Hematopoietic multipotent progenitor cell treated with erythropoietin and hydrocortisone succinate and interleukin-3 and kit ligand, for 17 days (in vitro differentiated cells): Measurements from ENCODE around the gene ZBTB46.
A peak's percentile ranks its signal among the peaks of the same experiment; 100 is the strongest.
"Not testable (repeated sequence)": the region's sequence is repeated elsewhere in the genome, so short reads cannot be mapped to it uniquely, and the experiment has no call there.

Experiments
- DNase-seq: peaks from one replicate; pipeline ENCODE4 v3.0.0-alpha.2; 2015; ENCODE audit warnings: low spot score

Gene ZBTB46

GRCh38 chr20:63830841-63831588 is at the start of gene ZBTB46:
Gene ZBTB46, minus strand, starts transcription at chr20:63831264. Its CDS starts 40,507 bp downstream, at chr20:63790757.
- DNase-seq = peak; percentile 31

- DNase-seq = no peak
Measured at GRCh38 chr20:63878899-63879663, 48.0 kb upstream of the ZBTB46 start.

GRCh38 chr20:63877755-63878470 is 46.8 kb upstream of the ZBTB46 start:
- DNase-seq = no peak

- no peak for DNase-seq
Measured at GRCh38 chr20:63876489-63877036, 45.5 kb upstream of the ZBTB46 start.

GRCh38 chr20:63874241-63874640 is 43.2 kb upstream of the ZBTB46 start:
- DNase-seq = not testable (repeated sequence)

- no peak for DNase-seq
Measured at GRCh38 chr20:63873477-63873971, 42.5 kb upstream of the ZBTB46 start.

GRCh38 chr20:63868264-63868663 is 37.2 kb upstream of the ZBTB46 start:
- DNase-seq = no peak

- DNase-seq = not testable (repeated sequence)
Measured at GRCh38 chr20:63867042-63867441, 36.0 kb upstream of the ZBTB46 start.

- peak; percentile 96 for DNase-seq
Measured at GRCh38 chr20:63864978-63865640, 34.0 kb upstream of the ZBTB46 start, which contains the start of gene TPD52L2. Gene TPD52L2, plus strand, starts transcription at chr20:63865270. Its CDS starts 96 bp downstream, at chr20:63865366.

- no peak for DNase-seq
Measured at GRCh38 chr20:63864545-63864977, 33.5 kb upstream of the ZBTB46 start.

- peak; percentile 56 for DNase-seq
Measured at GRCh38 chr20:63863798-63864544, 32.9 kb upstream of the ZBTB46 start.

- DNase-seq = no peak
Measured at GRCh38 chr20:63863021-63863797, 32.1 kb upstream of the ZBTB46 start.

GRCh38 chr20:63861981-63862901 is 31.2 kb upstream of the ZBTB46 start:
- no peak for DNase-seq

- DNase-seq = no peak
Measured at GRCh38 chr20:63861365-63861934, 30.4 kb upstream of the ZBTB46 start, which contains the start of gene ABHD16B. Gene ABHD16B, plus strand, starts transcription at chr20:63861498. Its CDS starts 43 bp downstream, at chr20:63861541.

- no peak for DNase-seq
Measured at GRCh38 chr20:63860325-63861051, 29.4 kb upstream of the ZBTB46 start.

GRCh38 chr20:63859166-63859699 is 28.2 kb upstream of the ZBTB46 start:
- DNase-seq = no peak
